LNCAP (cell line): ENCODE data around the gene GID8.

ENCODE experiments used
- TF ChIP-seq, protein P1 (sequence below): fragments of 450-650 bp; IDR thresholded peaks from 2 replicates; pipeline ENCODE4 v1.5.1; 2017; ENCODE audit warnings: mild to moderate bottlenecking

Gene GID8

DNA sequence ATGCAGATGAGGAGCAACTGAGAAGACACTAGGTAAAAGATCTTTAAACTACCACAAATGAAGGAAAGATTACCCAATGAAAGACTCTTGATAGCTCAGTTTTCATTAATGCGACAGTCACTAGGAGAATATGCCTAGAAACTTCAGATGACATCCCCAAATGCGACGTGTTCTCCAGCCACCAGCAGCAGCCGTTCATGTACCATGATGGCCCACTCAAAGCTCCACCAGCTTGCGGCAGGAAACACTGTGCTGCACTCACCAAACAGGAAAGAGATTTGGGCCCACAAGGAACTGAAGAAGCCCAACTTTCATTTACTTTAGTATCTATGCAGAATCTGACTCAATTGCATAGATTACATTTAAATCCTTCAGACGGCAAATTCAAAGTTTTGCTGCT is 19.1 kb upstream of the GID8 start:
- TF ChIP-seq, protein P1, sequence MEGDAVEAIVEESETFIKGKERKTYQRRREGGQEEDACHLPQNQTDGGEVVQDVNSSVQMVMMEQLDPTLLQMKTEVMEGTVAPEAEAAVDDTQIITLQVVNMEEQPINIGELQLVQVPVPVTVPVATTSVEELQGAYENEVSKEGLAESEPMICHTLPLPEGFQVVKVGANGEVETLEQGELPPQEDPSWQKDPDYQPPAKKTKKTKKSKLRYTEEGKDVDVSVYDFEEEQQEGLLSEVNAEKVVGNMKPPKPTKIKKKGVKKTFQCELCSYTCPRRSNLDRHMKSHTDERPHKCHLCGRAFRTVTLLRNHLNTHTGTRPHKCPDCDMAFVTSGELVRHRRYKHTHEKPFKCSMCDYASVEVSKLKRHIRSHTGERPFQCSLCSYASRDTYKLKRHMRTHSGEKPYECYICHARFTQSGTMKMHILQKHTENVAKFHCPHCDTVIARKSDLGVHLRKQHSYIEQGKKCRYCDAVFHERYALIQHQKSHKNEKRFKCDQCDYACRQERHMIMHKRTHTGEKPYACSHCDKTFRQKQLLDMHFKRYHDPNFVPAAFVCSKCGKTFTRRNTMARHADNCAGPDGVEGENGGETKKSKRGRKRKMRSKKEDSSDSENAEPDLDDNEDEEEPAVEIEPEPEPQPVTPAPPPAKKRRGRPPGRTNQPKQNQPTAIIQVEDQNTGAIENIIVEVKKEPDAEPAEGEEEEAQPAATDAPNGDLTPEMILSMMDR: no peak

DNA sequence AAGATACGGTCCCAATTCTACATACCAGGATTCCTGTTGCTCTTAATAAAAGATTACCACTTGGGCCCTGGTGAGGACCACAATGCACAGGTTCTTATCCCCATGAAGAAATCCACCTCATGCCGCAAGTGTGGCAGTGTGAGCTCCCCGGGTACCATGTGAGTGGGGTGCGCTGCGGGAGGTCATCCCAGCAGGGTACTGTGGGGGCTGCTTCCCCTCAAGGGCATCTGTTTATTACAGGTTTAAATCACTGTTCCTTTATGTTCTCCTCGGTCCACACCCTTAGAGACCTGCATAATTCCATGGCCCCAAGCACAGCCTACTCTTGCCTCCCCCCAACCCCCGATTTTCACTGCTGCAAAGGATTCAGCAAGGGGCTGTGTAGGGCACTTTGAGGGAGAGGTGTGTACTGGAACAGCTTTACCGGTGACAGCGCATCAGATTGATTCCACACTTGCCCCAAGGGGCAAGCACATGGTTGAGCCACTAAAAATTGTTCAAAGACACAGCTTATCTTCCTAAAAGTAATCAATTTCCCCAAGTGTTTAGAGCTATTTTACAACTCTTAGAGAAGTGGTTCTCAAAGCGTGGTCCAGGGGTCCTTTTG is 17.8 kb upstream of the GID8 start:
- TF ChIP-seq, protein P1: no peak

DNA sequence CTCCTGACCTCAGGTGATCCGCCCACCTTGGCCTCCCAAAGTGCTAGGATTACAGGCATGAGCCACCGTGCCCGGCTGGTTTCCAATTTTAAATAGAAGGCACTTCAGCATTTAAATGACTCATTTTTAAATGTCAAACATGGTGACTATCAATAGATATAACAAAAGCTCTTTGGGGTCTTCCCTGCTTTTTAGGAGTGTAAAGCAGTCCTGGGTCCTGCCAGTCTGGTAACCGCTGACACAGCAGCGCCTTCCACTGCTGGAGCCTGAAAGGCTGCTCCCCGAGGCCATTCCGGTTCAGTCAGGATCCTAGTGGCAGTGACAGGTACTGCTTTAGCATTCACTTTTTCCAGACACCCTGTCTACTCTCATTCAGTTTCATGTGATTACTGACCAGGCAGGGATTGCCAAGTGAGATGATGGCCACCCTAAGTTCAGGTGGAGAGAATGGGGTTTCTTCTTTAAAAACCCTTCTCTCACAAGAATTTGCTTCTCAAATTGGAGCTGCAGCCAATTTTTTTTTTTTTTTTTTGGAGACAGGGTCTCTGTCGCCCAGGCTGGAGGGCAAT is 16.7 kb upstream of the GID8 start:
- TF ChIP-seq, protein P1: peak; percentile 52; the same call in 1 of the 2 replicates

DNA sequence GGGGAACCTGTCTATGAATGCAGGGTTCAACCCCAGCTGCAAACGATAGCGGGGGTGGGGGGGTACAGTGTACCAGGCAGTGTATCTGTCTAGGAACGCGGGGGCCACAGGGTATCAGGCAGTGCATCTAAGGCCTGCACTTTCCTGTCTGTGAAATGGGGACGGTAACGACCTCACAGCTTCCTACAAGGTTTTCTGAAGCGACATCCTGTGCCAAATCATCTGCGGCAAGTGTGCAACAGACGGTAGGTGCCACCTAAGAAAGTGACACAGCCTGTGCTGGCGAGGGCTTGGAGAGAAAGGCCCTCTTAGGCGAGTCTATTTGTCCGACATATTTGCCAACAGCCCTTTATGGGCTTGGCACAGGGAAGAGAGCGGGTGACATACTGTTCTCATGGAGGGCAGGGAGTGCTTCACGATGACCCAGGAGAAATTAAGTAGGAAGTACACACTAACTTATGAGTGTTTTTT is 15.5 kb upstream of the GID8 start:
- TF ChIP-seq, protein P1: no peak

DNA sequence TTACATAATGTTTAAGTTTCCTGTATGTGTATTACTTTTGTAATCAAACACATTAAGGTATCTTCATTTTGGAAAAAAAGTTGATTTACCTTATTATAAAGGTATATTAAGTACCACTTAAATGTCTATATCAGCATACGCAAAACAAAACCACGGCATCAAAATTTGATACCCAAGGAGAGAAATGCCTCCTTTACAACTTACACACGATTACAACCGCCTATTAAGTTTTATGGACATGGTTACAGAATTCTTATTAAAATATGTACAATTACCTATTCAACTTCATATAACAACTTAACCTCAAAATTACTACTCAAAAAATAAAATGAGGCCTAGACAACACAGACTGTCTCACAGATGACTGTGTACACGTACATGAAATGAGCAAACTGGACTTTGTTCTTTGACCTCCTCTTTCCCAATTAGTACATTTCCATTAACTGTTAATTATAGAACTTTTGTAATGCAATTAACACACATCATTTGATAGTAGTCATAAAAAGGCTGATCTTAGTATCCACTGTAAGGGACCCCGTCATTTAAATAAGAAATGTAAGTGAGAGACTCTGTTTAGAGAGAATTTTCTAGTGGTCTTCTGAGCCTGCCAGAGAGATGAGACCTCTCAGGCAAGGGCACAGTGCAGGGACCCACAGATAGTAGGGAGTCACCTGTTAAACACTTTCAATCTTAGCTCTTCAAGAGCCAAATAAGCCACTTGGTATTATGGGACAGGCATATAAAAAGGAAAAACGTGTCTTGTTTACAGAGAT is 14.1 kb upstream of the GID8 start:
- TF ChIP-seq, protein P1: no peak

DNA sequence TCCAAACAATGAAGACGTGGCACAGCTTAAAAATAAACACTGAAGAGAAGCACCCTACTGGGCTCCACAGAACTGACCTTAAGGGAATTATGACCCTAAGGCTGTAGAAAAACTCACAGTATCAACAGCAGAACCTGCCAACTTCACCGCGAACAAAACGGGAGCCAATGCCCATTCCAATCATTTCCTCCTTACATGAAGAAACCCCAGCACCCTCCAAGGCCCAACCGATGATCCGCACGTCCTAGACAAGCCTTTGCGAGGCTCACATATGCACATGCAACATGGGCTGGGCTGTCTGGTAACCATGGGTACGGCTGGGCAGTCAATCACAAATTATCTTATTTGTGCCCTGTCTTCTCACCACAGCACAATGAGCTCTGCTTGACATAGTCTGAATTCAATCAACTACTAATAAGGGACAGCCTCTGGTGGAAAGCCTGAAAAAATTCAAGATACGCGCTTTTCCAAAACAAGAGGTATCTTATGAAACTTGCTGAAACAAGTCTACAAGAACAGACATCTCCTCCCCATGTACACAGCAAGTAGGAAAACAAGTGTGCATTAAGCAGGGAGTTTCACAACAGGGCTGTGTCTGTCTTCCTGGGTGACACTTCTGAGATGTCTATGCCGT is 13.4 kb upstream of the GID8 start:
- TF ChIP-seq, protein P1: no peak

DNA sequence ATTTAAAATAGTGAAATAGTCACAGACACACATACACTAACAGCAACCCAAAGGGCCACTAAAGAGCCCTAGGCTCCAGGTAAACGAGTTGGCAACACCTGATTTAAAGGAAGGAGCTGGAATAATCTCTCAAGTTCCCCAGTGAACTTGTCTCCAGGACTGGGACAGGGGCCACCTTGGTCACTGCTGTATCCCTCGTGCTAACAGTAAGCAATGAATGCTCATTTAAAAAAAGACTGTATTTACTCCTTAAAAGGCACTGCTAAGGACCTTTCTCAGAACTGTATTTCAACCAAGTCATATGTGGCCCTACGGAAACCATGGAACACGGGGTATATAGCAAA is 12.9 kb upstream of the GID8 start:
- TF ChIP-seq, protein P1: no peak
